ENCODE measurements around the gene THSD4.

GRCh38 chr15:71293723-71294122 is 178.5 kb downstream of the THSD4 start:
- TF ChIP-seq CTCF (IDR thresholded peaks at IDR 0.05) (no peak), EP300 (IDR thresholded peaks at IDR 0.05) (no peak), POLR2A (IDR thresholded peaks at IDR 0.05) (no peak), POLR2AphosphoS5 (IDR thresholded peaks at IDR 0.05) (no peak)

Measured in suprapubic skin (tissue), 4 donors.